ENCODE results near the gene BMP6. TPM values are rescaled to one million over a fixed set of nuclear protein-coding genes. Genes with fewer than 3 reads are reported as not detected.
A peak's percentile ranks its signal among the peaks of the same experiment; 100 is the strongest.

BMP6 gene
- total and polyA plus RNA-seq, 10 of the 15 experiments (the other 5 are each of a cell fraction or from before 2014, with no cell fraction given) = 0.02 to 0.15 (median 0.05) TPM; not detected in 5

- TF ChIP-seq RELA (IDR thresholded peaks at IDR 0.05; ENCODE audit: borderline replicate concordance, partially characterized antibody) = no peak
- TF ChIP-seq DPF2 (IDR thresholded peaks at IDR 0.05) = no peak
- TF ChIP-seq RAD21 (IDR thresholded peaks at IDR 0.05; ENCODE audit: insufficient read depth, low read depth, low read length) = no peak
- TF ChIP-seq RUNX3 (IDR thresholded peaks at IDR 0.05; ENCODE audit: low read length) = no peak
- TF ChIP-seq TARDBP (IDR thresholded peaks at IDR 0.05; ENCODE audit: borderline replicate concordance) = no peak
- TF ChIP-seq, protein P1, sequence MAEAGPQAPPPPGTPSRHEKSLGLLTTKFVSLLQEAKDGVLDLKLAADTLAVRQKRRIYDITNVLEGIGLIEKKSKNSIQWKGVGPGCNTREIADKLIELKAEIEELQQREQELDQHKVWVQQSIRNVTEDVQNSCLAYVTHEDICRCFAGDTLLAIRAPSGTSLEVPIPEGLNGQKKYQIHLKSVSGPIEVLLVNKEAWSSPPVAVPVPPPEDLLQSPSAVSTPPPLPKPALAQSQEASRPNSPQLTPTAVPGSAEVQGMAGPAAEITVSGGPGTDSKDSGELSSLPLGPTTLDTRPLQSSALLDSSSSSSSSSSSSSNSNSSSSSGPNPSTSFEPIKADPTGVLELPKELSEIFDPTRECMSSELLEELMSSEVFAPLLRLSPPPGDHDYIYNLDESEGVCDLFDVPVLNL (IDR thresholded peaks at IDR 0.05; ENCODE audit: low read depth, low read length) = no peak
- FAIRE-seq = no peak
- RAD21 ChIA-PET (ENCODE audit: unreplicated experiment) = no interaction called here
- Histone ChIP-seq H3K27me3 (replicated peaks in 1 of 2; ENCODE audit: control insufficient read depth in 2 of 2, insufficient read depth in 2 of 2, low read length in 1 of 2) (no peaks in the 10 kb centered on the region), H3K27ac (ENCODE audit: control insufficient read depth, insufficient read depth) (no peak overlapping the region), H3K4me2 (ENCODE audit: control insufficient read depth, insufficient read depth) (no peak overlapping the region), H2AFZ (ENCODE audit: control insufficient read depth, low read depth, low read length) (no peak overlapping the region), H3K4me1 (ENCODE audit: control insufficient read depth, insufficient read depth, low read length) (peaks cover 22% of the 10 kb centered on the region), H3K9ac (ENCODE audit: control insufficient read depth, insufficient read depth, low read length) (no peak overlapping the region), H3K9me3 (replicated peaks; ENCODE audit: control insufficient read depth, insufficient read depth, low read length) (no peaks in the 10 kb centered on the region), H3K79me2 (ENCODE audit: control insufficient read depth, insufficient read depth, low read length) (peaks cover 22% of the 10 kb centered on the region), H3K36me3 (ENCODE audit: control insufficient read depth in 2 of 2, insufficient read depth in 2 of 2, low read length in 1 of 2) (peaks cover 19 to 51% of the 10 kb centered on the region in 2 experiments), H3K4me3 (no peak overlapping the region), H4K20me1 (ENCODE audit: control insufficient read depth, insufficient read depth) (peaks cover 6% of the 10 kb centered on the region)
- CTCF ChIA-PET = interaction anchor here (0.8 kb wide), 1 partner anchor 105 kb away, joined by 4 read pairs; no protein-coding TSS in a partner anchor
- BruUV-seq (replicated peaks) = no TSS peak
- SMC1A ChIA-PET (ENCODE audit: uncharacterized antibody, unreplicated experiment) = no interaction called here
- DNase-seq (ENCODE audit: low read depth, low spot score) = no peak
- intact Hi-C loops (cut with micrococcal nuclease; ENCODE audit: unreplicated experiment) = no loop called here
- ATAC-seq = no peak
- 88% methylated on average over 4 of the region's 4 CpGs for WGBS (ENCODE audit: insufficient coverage, insufficient replicate concordance, low lambda C conversion rate, missing lambda C conversion rate)
- in situ Hi-C loops (cut with MboI) = no loop called here
- POLR2A ChIA-PET = no interaction called here
These were observed 175.9 kb downstream of the BMP6 start for GRCh38 chr6:7901780-7902179.

- Histone ChIP-seq H2AFZ (ENCODE audit: control insufficient read depth, low read depth, low read length) (no peak overlapping the region), H3K36me3 (ENCODE audit: control insufficient read depth in 2 of 2, insufficient read depth in 2 of 2, low read length in 1 of 2) (peaks cover 19 to 51% of the 10 kb centered on the region in 2 experiments), H3K4me2 (ENCODE audit: control insufficient read depth, insufficient read depth) (no peak overlapping the region), H3K79me2 (ENCODE audit: control insufficient read depth, insufficient read depth, low read length) (peaks cover 26% of the 10 kb centered on the region), H3K4me3 (no peak overlapping the region), H3K4me1 (ENCODE audit: control insufficient read depth, insufficient read depth, low read length) (peaks cover 26% of the 10 kb centered on the region), H3K9me3 (replicated peaks; ENCODE audit: control insufficient read depth, insufficient read depth, low read length) (no peaks in the 10 kb centered on the region), H3K27ac (ENCODE audit: control insufficient read depth, insufficient read depth) (no peak overlapping the region), H3K27me3 (replicated peaks in 1 of 2; ENCODE audit: control insufficient read depth in 2 of 2, insufficient read depth in 2 of 2, low read length in 1 of 2) (no peaks in the 10 kb centered on the region), H3K9ac (ENCODE audit: control insufficient read depth, insufficient read depth, low read length) (no peak overlapping the region), H4K20me1 (ENCODE audit: control insufficient read depth, insufficient read depth) (peaks cover 9% of the 10 kb centered on the region)
- DNase-seq (ENCODE audit: low read depth, low spot score) (no peak), ATAC-seq (no peak), FAIRE-seq (no peak)
- intact Hi-C loops (cut with micrococcal nuclease; ENCODE audit: unreplicated experiment) = no loop called here
- ChIA-PET SMC1A (ENCODE audit: uncharacterized antibody, unreplicated experiment) (interaction anchor here (1.4 to 2.0 kb wide), 2 partner anchors 12 to 90 kb away, joined by 3 to 6 read pairs; no protein-coding TSS in a partner anchor), RAD21 (ENCODE audit: unreplicated experiment) (no interaction called here), POLR2A (no interaction called here), CTCF (interaction anchor here (0.8 kb wide), 1 partner anchor 104 kb away, joined by 4 read pairs; no protein-coding TSS in a partner anchor)
- BruUV-seq (replicated peaks) = no TSS peak
- in situ Hi-C loops (cut with MboI) = no loop called here
- TF ChIP-seq NKRF (conservative IDR thresholded peaks at IDR 0.05) (no peak), SMAD5 (IDR thresholded peaks at IDR 0.05; ENCODE audit: low read depth) (peak; percentile 1; the same call in 1 of the 2 replicates), POU2F2 (IDR thresholded peaks at IDR 0.05; ENCODE audit: borderline replicate concordance, low read depth, low read length) (no peak), CBX5 (IDR thresholded peaks at IDR 0.05; ENCODE audit: low read depth) (no peak), TBL1XR1 (IDR thresholded peaks at IDR 0.05; ENCODE audit: low read depth, low read length) (no peak)
- WGBS (ENCODE audit: insufficient coverage, insufficient replicate concordance, low lambda C conversion rate, missing lambda C conversion rate) = 96% methylated on average over 8 of the region's 8 CpGs
These were observed 176.3 kb downstream of the BMP6 start for GRCh38 chr6:7902221-7902620.
